PC-3 (cell line): Measurements from ENCODE around the gene AGO3. TPM values are rescaled to one million over a fixed set of nuclear protein-coding genes. Genes with fewer than 3 reads are reported as not detected.
A peak's percentile ranks its signal among the peaks of the same experiment; 100 is the strongest.

Experiments used
- ATAC-seq: fragments of 200-7000 bp; cut with Tn5 transposase; 2 replicates; pipeline ENCODE4 v1.9.1; 2020; ENCODE audit warnings: mild to moderate bottlenecking, moderate library complexity
- BruUV-seq: library from RNA; stranded (reverse); fragments of 400-500 nt; replicated peaks from 2 replicates; lab custom pipeline; 2021; lab: Mats Ljungman, UMichigan
- CTCF ChIA-PET: fragments of 300-600 bp; sonication (Branson Sonifier 250); formaldehyde crosslinking; loops from one replicate; lab custom pipeline; 2022; ENCODE audit warnings: antibody characterized with exemption; lab: Charles Lee
- POLR2A ChIA-PET: fragments of 300-600 bp; sonication (Branson Sonifier 250); formaldehyde crosslinking; loops from one replicate; lab custom pipeline; 2022; ENCODE audit warnings: antibody characterized with exemption; ENCODE audit not compliant: unreplicated experiment; lab: Charles Lee
- DNase-seq: peaks from one replicate; pipeline ENCODE4 v3.0.0-alpha.2; 2015
- H2AFZ ChIP-seq: fragments of 300-600 bp; sonication (generic); 2 replicates; pipeline ENCODE4 v1.6.0; 2016; ENCODE audit warnings: antibody characterized with exemption, low read length
- H3F3A ChIP-seq: fragments of 300-600 bp; sonication (generic); one replicate; pipeline ENCODE4 v1.6.0; 2017; ENCODE audit warnings: antibody characterized with exemption, low read length, control low read depth, mild to moderate bottlenecking; ENCODE audit not compliant: unreplicated experiment
- H3K27ac ChIP-seq: fragments of 300-600 bp; sonication (generic); 2 replicates; pipeline ENCODE4 v1.5.1; 2016; ENCODE audit warnings: mild to moderate bottlenecking, low read length
- H3K27me3 ChIP-seq: fragments of 300-600 bp; sonication (generic); 2 replicates; pipeline ENCODE4 v1.6.1; 2016; ENCODE audit warnings: low read length, mixed read lengths
- H3K36me3 ChIP-seq: fragments of 300-600 bp; sonication (generic); 2 replicates; pipeline ENCODE4 v1.6.1; 2016; ENCODE audit warnings: low read depth, mixed run types, low read length, mixed read lengths
- H3K4me1 ChIP-seq: fragments of 300-600 bp; sonication (generic); 2 replicates; pipeline ENCODE4 v1.5.1; 2016; ENCODE audit warnings: low read length; ENCODE audit not compliant: insufficient read depth
- H3K4me2 ChIP-seq: fragments of 300-600 bp; sonication (generic); 2 replicates; pipeline ENCODE4 v1.6.0; 2016; ENCODE audit warnings: low read length
- H3K4me3 ChIP-seq: fragments of 300-600 bp; sonication (generic); 2 replicates; pipeline ENCODE4 v1.5.1; 2016; ENCODE audit warnings: mild to moderate bottlenecking, low read length, mixed read lengths
- H3K79me2 ChIP-seq: fragments of 300-600 bp; sonication (generic); 2 replicates; pipeline ENCODE4 v1.6.1; 2017; ENCODE audit warnings: low read length, mixed read lengths
- H3K9ac ChIP-seq: fragments of 300-600 bp; sonication (generic); 2 replicates; pipeline ENCODE4 v1.6.0; 2016; ENCODE audit warnings: mild to moderate bottlenecking, low read length
- H3K9me2 ChIP-seq: fragments of 300-600 bp; sonication (generic); replicated peaks from 2 replicates; pipeline ENCODE4 v1.6.1; 2016; ENCODE audit warnings: mixed run types, low read length, mixed read lengths
- H3K9me3 ChIP-seq: fragments of 300-600 bp; sonication (generic); 2 replicates; pipeline ENCODE4 v1.6.1; 2016; ENCODE audit warnings: low read length, mixed read lengths
- H4K20me1 ChIP-seq: fragments of 300-600 bp; sonication (generic); 2 replicates; pipeline ENCODE4 v1.6.1; 2016; ENCODE audit warnings: low read length, mixed read lengths
- CTCF ChIP-seq: fragments of 300-600 bp; sonication (generic); conservative IDR thresholded peaks from 2 replicates; pipeline ENCODE4 v1.5.1; 2017; ENCODE audit warnings: antibody characterized with exemption, low read depth, mild to moderate bottlenecking, low read length
- EZH2 ChIP-seq: fragments of 300-600 bp; sonication (generic); IDR thresholded peaks from one replicate; pipeline ENCODE4 v1.6.1; 2017; ENCODE audit warnings: antibody characterized with exemption, mild to moderate bottlenecking, low read length; ENCODE audit not compliant: unreplicated experiment
- EZH2phosphoT487 ChIP-seq: fragments of 300-600 bp; sonication (generic); IDR thresholded peaks from 2 replicates; pipeline ENCODE4 v1.6.1; 2018; ENCODE audit warnings: mild to moderate bottlenecking, antibody characterized with exemption, low read length, borderline replicate concordance
- intact Hi-C: fragments of 100-400 bp; cut with micrococcal nuclease; formaldehyde crosslinking; loops from 2 replicates; pipeline ENCODE4 v1.9.0; 2023
- total RNA-seq: library from RNA; depleted of rRNA; stranded (reverse); fragments of >200 nt; gene quantifications from 2 replicates; pipeline ENCODE4 v1.2.3, GENCODE V29; 2014

Gene AGO3
- total RNA-seq, 1 experiment from 2014 or later: 17.7 TPM

GRCh38 chr1:36088577-36089392 is 157.9 kb downstream of the AGO3 start, which contains the start of gene ADPRS:
ADPRS (plus strand) TSS chr1:36088892; CDS start chr1:36088905, 13 bp downstream.
- H3K27ac ChIP-seq: peak within 1 kb of the TSS; percentile 50
- DNase-seq (peak; percentile 88), ATAC-seq (peak; percentile 91)
- peak within 1 kb of the TSS; percentile 99 for H3K4me3 ChIP-seq
- no peaks in the 10 kb centered on the region for H3K9me2 ChIP-seq
- H3K9me3 ChIP-seq: no peaks in the 10 kb centered on the region
- intact Hi-C loops: loop anchor here (5.0 to 10.0 kb wide), 2 partner anchors 154 to 231 kb away; partner anchors contain the start of gene AGO3
- ChIA-PET CTCF (no interaction called here), POLR2A (interaction anchor here (0.5 kb wide), 1 partner anchor 61 kb away, joined by 3 read pairs; no protein-coding TSS in a partner anchor)
- H3K4me2 ChIP-seq: peak within 1 kb of the TSS; percentile 95
- TF ChIP-seq CTCF: peak; percentile 95
- TF ChIP-seq EZH2: no peak
- TF ChIP-seq EZH2phosphoT487: no peak
- peaks cover 13% of the 10 kb centered on the region; the same call in 1 of the 2 replicates for H3K4me1 ChIP-seq
- H3K36me3 ChIP-seq: peaks cover 21% of the 10 kb centered on the region; the same call in 1 of the 2 replicates
- no peaks in the 10 kb centered on the region for H3K27me3 ChIP-seq
- H2AFZ ChIP-seq: peak within 1 kb of the TSS; percentile 98
- no peaks in the 10 kb centered on the region for H3F3A ChIP-seq
- H3K79me2 ChIP-seq: peaks cover 28% of the 10 kb centered on the region
- no TSS peak for BruUV-seq
- peak within 1 kb of the TSS; percentile 94 for H3K9ac ChIP-seq
- H4K20me1 ChIP-seq: no peaks in the 10 kb centered on the region

- intact Hi-C loops: loop anchor here (5.0 to 10.0 kb wide), 2 partner anchors 155 to 232 kb away; partner anchors contain the start of gene AGO3
- Histone ChIP-seq H3K4me3 (peak overlapping the region; percentile 99), H2AFZ (peak overlapping the region; percentile 98), H3K27me3 (no peaks in the 10 kb centered on the region), H3K4me2 (peak overlapping the region; percentile 95), H3F3A (no peaks in the 10 kb centered on the region), H3K79me2 (peaks cover 28% of the 10 kb centered on the region), H3K9me2 (no peaks in the 10 kb centered on the region), H3K4me1 (peaks cover 13% of the 10 kb centered on the region; the same call in 1 of the 2 replicates), H3K9me3 (no peaks in the 10 kb centered on the region), H3K9ac (peak overlapping the region; percentile 94), H4K20me1 (no peaks in the 10 kb centered on the region), H3K27ac (peak overlapping the region; percentile 50; the same call in 1 of the 2 replicates), H3K36me3 (peaks cover 28% of the 10 kb centered on the region; the same call in 1 of the 2 replicates)
- TF ChIP-seq CTCF (no peak), EZH2phosphoT487 (no peak), EZH2 (no peak)
- POLR2A ChIA-PET: interaction anchor here (0.5 kb wide), 1 partner anchor 61 kb away, joined by 3 read pairs; no protein-coding TSS in a partner anchor
- ATAC-seq (no peak), DNase-seq (no peak)
- BruUV-seq: TSS peak; percentile 79
- CTCF ChIA-PET: no interaction called here
These were observed 158.7 kb downstream of the AGO3 start for GRCh38 chr1:36089393-36090121.
